PC-9 (cell line): ENCODE results near the gene ZNF735.
"Not testable (repeated sequence)": the region's sequence is repeated elsewhere in the genome, so short reads cannot be mapped to it uniquely, and the experiment has no call there.

Experiments used
- CTCF ChIP-seq: fragments of 200-600 bp; sonication (generic); conservative IDR thresholded peaks from 2 replicates; pipeline ENCODE4 v1.6.1; 2017; ENCODE audit warnings: mixed run types, antibody characterized with exemption, mild to moderate bottlenecking, moderate library complexity
- EZH2 ChIP-seq: fragments of 200-600 bp; sonication (generic); IDR thresholded peaks from 2 replicates; pipeline ENCODE4 v1.8.0; 2017; ENCODE audit warnings: antibody characterized with exemption, low read depth

DNA sequence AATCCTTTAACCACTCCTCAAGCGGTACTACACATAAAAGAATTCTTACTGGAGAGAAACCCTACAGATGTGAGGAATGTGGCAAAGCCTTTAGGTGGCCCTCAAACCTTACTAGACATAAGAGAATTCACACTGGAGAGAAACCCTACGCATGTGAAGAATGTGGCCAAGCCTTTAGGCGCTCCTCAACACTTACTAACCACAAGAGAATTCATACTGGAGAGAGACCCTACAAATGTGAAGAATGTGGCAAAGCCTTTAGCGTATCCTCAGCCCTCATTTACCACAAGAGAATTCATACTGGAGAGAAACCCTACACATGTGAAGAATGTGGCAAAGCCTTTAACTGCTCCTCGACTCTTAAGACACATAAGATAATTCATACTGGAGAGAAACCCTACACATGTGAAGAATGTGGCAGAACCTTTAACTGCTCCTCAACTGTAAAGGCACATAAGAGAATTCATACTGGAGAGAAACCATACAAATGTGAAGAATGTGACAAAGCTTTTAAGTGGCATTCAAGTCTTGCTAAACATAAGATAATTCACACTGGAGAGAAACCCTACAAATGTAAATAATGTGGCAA is 12.8 kb downstream of the ZNF735 start:
- TF ChIP-seq EZH2, CTCF: not testable (repeated sequence)
